GM06990 (cell line): ENCODE results near the gene PKIG.

ENCODE experiments used
- DNase-seq: peaks from one replicate; pipeline ENCODE4 v3.0.0-alpha.2; 2011; ENCODE audit not compliant: insufficient read length; ENCODE audit errors: extremely low read depth
- H3K27me3 ChIP-seq: replicated peaks from 2 replicates; pipeline ENCODE4 v1.6.0; 2011; ENCODE audit warnings: low read length; ENCODE audit not compliant: control insufficient read depth, insufficient read depth
- H3K36me3 ChIP-seq: 2 replicates; pipeline ENCODE4 v1.5.1; 2011; ENCODE audit warnings: low read length; ENCODE audit not compliant: control insufficient read depth, insufficient read depth
- H3K4me3 ChIP-seq: replicated peaks from 2 replicates; pipeline ENCODE4 v1.5.1; 2011; ENCODE audit warnings: low read depth, mild to moderate bottlenecking, control low read depth, low read length
- CTCF ChIP-seq: IDR thresholded peaks from 2 replicates; pipeline ENCODE4 v1.5.1; 2011; ENCODE audit warnings: low read length, control low read depth, mild to moderate bottlenecking, inconsistent platforms; ENCODE audit not compliant: insufficient read depth, poor library complexity, severe bottlenecking

The PKIG gene

GRCh38 chr20:44541992-44542391 lies 40.4 kb upstream of the PKIG start:
- no peak for TF ChIP-seq CTCF
- Histone ChIP-seq H3K36me3 (no peaks in the 10 kb centered on the region), H3K27me3 (no peaks in the 10 kb centered on the region), H3K4me3 (no peak overlapping the region)
- no peak for DNase-seq

- TF ChIP-seq CTCF = no peak
- Histone ChIP-seq H3K27me3 (no peaks in the 10 kb centered on the region), H3K36me3 (no peaks in the 10 kb centered on the region), H3K4me3 (no peak overlapping the region)
- no peak for DNase-seq
These were observed 39.5 kb upstream of the PKIG start for GRCh38 chr20:44542890-44543289.

- DNase-seq = no peak
- Histone ChIP-seq H3K4me3 (no peak overlapping the region), H3K36me3 (no peaks in the 10 kb centered on the region), H3K27me3 (no peaks in the 10 kb centered on the region)
- TF ChIP-seq CTCF = no peak
These were observed 39.0 kb upstream of the PKIG start for GRCh38 chr20:44543358-44543757.

GRCh38 chr20:44544263-44544662 lies 38.1 kb upstream of the PKIG start:
- no peak for DNase-seq
- no peak for TF ChIP-seq CTCF

GRCh38 chr20:44547419-44547818 lies 35.0 kb upstream of the PKIG start:
- Histone ChIP-seq H3K27me3 (no peaks in the 10 kb centered on the region), H3K4me3 (no peak overlapping the region), H3K36me3 (no peaks in the 10 kb centered on the region)
- DNase-seq = no peak
- TF ChIP-seq CTCF = no peak

More at GRCh38 chr20:44544263-44544662, 38.1 kb upstream of the PKIG start:
- Histone ChIP-seq H3K27me3 (no peaks in the 10 kb centered on the region), H3K4me3 (no peak overlapping the region), H3K36me3 (no peaks in the 10 kb centered on the region)

- no peaks in the 10 kb centered on the region for H3K27me3 ChIP-seq
- TF ChIP-seq CTCF = no peak
- H3K36me3 ChIP-seq = no peaks in the 10 kb centered on the region
- no peak overlapping the region for H3K4me3 ChIP-seq
- no peak for DNase-seq
These were observed 33.3 kb upstream of the PKIG start for GRCh38 chr20:44549123-44549522.
